ENCODE measurements around the gene CCDC112.
"Not testable (repeated sequence)": the region's sequence is repeated elsewhere in the genome, so short reads cannot be mapped to it uniquely, and the experiment has no call there.

Gene CCDC112

DNA sequence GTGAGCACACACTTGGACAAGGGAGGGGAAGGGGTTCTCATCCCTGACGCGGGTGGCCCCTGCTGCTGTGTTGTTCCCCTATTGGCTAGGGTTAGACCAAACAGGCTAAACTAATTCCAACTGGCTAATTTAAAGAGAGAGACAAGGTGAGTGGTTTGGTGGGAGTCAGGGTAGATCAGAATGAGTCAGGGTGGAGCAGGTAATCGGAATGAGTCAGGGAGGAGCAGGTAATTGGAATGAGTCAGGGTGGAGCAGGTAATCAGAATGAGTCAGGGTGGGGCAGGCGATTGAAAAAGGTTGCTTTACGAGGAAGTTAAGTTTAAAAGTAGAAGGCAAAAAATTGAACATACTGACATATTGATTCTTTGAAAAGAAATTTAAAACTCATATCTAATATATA, 47.1 kb downstream of the CCDC112 start:
- not testable (repeated sequence) for DNase-seq

DNA sequence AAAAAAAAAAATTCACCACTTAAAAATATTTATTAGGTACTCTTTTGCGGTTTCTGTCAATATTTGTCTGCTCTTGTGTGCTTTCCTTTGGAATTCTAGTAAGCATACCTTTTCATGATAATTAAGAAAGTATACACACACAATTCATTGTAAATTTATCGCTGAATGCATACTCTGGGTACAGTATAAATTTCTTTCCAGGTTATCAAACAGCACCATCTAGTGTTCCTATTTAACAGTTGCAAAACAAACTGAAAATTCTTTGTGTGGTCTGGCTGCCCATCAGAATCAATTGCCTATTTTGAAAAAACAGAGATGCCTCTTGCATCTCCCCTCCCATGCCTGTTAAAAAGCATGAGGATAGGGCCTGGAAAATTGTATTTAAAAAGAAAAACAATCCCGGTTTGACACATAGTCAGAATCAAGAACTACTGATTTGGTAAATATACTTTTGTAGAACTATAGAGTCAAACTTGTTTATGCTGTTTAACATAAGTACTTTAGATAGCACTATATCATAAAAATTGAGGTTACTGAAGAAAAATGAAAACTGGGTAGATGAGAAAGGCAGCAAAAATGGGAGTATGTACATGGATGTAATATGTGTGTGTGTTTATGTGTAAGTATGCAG, 50.0 kb downstream of the CCDC112 start:
- DNase-seq, result peak in 1 of 2 experiments; percentile 2

DNA sequence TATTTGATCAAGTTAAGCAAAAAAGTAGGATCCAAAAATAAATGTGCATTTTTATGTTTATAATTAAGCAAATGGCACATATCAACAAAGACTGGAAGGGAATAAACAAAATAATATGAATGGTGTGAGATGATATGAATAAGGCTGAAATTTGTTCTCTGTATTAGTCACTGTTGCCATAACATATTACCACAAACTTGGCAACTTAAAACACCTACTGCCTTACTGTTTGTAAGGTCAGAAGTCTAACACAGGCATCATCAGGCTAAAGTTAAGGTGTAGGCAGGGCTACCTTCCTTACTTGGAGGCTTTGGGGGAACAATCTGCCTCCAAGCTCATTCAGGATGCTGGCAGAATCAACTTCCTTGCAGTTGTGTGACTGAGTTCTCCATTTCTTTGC, 53.0 kb downstream of the CCDC112 start:
- no peak for DNase-seq

DNA sequence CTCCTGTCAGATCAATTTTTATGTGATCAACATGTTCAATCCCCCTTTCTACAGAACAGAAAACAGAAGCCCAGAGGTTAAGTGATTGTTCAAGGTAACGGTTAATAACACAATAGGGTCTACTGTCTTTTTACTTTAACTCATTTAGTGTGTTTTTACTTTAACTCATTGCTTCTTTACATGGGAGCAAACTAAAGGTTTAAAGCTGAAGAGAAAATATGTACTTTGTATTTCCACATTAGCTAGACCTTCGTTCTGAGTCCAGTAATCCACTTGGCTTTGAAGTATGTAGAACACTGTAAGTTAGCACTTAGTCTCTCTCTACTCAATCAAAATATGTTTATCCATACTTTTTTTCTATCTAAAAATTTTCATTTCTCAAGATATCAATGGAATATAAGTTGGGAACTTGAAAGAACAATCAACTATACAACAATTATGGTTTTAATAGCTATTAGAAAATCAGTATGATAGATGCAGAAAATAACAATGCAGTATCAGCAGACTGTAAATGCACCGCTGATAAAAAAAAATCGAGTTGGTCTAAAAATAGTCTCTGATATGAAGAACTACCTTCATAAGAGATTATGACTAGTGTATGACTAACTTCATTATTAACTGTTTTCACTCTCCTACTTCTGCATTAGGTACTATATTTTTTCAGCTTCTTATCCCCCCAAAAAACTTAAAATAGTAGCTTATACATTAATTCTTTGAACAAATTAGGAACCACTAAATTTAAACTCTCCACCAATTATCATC, 54.4 kb downstream of the CCDC112 start:
- DNase-seq, result no peak

DNA sequence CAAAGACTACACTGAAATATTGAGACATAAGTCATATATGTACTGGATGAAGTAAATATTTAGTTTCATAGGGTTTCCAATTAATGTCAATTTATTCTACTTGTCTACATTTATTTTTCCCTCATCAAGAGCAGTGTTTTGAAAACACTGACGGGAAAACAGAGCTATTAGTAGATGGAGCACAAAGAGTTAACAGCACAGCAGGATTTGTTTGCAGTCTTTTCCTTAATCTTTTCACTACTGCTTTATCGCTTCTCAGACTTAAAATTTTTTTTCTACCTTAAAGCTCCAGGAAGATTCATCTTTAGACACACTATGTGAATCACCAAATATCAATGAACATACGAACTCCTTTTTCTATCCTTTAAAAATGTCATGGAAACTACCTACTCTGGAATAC, 59.4 kb downstream of the CCDC112 start:
- no peak for DNase-seq

DNA sequence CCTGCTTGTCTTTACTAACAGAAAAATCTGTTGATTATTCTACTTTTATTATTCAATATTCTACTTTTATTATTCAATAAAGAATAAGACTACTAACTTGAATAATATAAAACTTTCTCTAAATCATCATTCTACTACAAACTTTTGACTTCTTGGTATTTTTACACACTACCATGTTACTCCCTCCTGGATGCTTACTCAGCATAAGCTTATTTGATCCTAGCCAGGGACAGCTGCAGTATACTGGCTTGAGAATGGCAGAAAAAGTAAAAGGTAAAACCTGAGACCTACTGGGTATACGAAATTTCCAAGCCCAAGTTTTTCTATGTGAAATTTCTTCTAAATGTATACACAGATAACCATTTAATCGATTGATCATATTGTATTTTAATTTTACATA, 59.9 kb downstream of the CCDC112 start:
- DNase-seq, result no peak

DNA sequence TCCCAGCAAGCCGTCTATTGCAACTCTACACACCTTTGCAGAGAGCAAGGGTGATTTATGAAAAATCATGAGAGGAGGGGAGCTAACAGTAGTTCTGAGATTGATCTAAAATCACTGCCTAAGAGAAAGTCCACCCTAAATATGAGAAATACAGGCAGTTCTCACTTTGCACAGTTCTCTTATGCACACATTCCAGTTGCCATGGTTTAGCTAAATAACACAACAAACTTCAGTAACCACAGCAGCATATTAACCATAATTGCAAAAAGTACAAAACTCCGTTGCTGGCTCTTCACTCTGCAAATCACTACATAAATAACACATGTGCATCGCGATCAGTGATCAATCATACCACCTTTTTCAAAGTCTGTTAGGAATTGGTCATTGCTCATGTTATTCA, 64.9 kb downstream of the CCDC112 start:
- DNase-seq, result no peak

DNA sequence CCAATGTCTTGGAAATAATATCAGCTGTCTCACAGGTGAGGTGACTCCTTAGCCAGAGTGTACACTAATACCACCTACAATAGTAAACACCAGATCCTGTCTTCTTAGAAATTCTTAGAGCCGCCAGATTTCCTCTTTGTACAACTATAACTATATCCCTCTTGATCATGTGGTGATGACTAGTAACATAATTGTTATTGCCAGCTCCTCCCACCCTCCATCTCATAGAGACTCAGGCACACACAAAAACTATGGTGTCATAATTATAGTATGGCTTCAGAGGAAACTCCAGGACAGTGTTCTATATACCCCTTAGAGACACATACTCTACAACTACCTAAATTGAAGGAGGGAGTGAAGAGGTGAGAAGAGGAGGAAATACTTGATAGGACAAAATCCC, 66.8 kb downstream of the CCDC112 start:
- no peak for DNase-seq

DNA sequence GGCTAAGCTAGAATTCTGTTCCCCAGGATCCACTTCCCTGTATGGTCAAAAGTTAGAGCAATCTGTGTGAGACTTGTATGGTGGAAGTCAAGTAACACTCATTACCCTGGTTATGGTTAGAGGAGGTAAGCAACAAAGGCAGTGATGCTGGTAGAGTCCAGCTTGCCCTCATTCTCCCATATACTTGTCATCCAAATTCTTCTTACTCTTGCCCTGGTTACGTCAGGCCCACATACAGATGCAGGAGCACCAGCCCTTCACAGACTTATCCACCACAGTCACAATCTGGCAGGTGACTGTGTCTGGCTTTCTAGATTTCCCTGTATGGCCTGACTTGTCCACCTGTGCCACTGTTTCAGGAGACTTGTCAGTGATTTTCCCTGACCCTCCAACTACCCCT, 69.2 kb downstream of the CCDC112 start:
- no peak for DNase-seq

Measured in NCI-H187 (cell line).